ENCODE results near the gene DNMT1.

- TF ChIP-seq GATA3 (IDR thresholded peaks at IDR 0.05; ENCODE audit: low read depth, low read length) (no peak), GATA2 (IDR thresholded peaks at IDR 0.05; ENCODE audit: low read depth, low read length) (no peak)
Observed at GRCh38 chr19:10189616-10190015, 5.1 kb downstream of the DNMT1 start.
